ENCODE data around the gene CD300A.
A peak's percentile ranks its signal among the peaks of the same experiment; 100 is the strongest.

The CD300A gene

GRCh38 chr17:74441537-74441936 is 24.9 kb upstream of the CD300A start:
- DNase-seq = no peak

GRCh38 chr17:74442291-74442669 is 24.2 kb upstream of the CD300A start:
- DNase-seq = no peak

GRCh38 chr17:74442670-74443515 is 23.5 kb upstream of the CD300A start:
- DNase-seq = peak; percentile 42 to 62

DNA sequence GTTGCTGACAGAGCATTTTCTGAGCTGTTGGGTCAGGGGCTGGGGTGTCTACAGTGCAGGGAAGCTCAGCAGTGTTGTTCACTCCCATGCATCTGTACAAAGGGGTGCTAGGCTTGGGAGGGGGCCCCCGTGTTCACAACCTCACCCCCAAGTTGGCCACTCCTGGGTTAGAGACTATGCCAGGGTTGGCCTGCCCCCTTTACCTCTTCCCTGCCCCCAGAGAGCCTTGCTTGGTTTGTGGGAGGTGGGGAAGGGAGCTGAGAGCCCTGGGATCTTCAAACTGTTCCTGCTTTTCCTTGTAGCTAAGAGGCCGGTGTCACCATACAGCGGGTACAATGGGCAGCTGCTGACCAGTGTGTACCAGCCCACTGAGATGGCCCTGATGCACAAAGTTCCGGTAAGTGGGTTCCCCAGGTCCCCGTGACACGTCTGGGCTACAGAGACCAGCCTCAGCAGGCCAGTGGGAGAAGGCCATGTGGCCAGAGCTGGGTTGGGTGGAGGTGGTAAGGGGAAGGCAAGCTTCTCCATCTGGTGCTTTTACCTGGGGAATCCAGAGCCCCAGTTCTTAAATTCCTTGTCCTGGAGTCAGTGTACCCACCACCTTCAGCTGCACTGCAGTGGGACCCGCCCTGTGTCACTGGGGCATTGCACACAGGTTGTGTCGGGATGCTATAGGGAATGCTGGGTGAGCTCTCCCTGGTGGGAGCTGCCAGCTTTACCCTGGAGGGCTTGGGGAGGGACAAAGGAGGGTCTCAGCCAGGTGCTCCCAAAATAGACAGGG is 22.7 kb upstream of the CD300A start:
- DNase-seq = no peak

DNA sequence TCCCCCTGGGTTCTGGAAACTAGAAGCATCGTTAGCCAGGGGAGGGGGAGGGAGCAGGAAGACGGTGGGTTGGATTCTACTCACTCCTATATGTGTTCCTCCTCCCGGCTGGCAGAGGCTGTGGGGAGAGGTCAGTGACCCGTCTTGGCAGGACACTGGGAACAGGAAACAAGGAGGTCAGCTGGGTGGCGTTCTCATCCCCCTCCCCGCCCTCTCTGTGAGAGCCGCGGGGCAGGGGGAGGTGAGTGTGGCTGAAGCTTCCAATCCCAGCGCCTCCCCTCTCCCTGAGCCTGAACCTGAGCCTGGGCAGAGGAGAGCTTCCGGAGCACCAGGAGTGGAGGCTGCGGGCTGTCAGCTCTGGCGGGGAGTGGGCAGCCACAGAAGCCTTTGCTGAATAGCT is 22.0 kb upstream of the CD300A start:
- DNase-seq = no peak

GRCh38 chr17:74445158-74445557 is 21.3 kb upstream of the CD300A start:
- DNase-seq = no peak

- peak; percentile 22 to 42 for DNase-seq
These were observed 19.6 kb upstream of the CD300A start for GRCh38 chr17:74446551-74447500.

DNA sequence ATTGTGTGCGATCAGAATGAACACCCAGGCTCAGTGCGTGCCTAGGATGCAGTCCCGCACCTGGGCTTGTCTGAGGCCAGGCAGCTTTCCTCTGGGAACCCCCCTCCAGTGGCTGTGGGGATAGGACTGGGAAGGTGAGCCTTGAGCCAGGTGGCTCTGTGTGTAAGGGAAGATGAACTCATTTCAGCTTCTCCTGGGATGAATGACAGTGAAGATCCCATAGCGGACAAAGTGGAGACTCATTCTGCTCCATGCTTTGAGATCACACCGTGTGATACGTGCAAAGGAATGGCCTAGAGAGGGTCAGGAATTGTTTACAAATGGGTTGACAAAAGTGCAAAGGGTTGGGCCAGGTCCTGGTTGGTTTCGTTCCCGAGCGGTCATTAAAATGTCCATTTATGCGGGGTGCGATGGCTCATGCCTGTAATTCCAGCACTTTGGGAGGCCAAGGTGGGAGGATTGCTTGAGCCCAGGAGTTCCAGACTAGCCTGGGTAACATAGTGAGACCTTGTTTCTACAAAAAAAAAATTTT is 18.7 kb upstream of the CD300A start:
- no peak for DNase-seq

DNA sequence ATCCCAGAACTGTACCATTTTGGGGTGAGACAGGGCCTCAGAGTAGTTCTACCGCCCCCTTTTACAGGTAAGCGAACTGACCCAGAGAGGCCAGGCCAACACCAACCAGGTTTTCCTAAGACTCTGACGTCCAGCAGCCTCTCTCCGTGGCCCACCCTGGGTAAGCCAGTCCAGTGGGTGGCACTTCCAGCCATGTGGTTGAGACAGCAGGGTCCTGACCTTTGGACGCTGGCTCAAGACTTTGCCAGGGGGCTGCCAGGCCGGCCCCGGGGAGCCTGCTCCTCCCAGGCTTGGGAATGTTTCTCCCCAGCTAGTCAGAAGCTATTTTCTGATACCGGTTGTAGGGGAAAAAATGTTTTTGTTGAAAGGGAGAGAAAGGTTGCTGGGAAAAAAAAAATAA is 17.7 kb upstream of the CD300A start:
- no peak for DNase-seq

DNA sequence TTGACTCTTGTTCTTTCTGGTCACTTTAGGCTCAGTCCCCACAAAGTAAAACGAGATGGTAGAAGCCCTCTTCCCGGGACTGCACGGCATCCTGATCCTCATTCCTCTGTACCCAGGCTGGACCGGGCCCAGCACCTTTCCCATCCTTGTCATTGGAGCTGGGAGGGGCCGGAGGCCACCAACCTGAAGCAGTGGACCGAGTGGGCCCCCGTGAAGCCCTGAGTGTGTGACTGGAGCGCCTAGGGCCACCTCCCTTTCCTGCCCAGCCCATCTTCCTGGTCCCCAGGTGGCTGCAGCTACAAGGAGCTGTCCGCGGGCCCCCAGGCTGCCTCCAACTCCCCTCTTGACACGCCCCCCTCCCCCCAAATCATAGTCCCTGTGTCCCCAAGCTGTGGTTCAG is 17.1 kb upstream of the CD300A start:
- no peak for DNase-seq

- no peak for DNase-seq
These were observed 16.7 kb upstream of the CD300A start for GRCh38 chr17:74449773-74450172.

DNA sequence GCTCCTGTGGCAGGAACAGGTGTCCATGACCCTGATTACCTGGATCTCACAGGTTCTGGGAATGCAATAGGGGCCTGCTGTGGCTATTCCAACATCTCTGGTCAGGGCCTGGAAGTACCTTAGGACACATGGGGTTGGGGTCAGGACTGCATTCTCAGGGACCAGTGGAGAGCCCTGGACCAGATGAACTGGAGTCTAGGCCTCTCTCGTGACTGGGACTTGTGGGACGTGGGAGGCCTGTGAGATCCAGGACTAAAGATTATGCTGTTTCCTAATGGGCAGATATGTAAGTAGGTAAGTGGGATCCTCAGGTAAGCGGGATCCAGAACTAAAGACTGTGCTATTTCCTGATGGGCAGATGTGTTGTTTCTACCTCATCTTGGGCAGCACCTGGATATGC is 16.2 kb upstream of the CD300A start:
- DNase-seq = no peak

DNA sequence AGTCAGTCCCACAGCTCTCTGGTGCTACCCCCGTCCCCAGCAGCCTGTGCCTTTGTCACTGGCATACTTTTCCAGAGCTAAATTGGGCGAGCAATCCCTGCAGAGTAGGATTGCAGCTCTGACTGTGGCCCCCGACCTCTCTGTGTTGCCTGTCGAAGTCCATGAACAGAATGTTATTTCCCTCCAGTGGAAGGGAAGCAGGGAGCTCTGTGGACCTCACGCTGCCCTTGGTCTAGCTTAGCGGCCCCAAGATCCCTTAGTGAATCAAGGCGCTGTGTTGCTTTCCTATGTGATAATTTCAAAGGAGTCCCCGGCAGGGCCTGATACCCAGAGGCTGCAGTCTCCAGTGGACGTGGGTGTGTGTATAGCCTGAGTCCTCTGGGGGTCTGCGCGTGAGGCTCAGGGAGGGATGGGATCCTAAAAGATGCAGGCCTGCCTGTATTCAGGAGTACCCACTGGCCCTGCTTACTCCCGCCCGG is 15.5 kb upstream of the CD300A start:
- DNase-seq = no peak

DNA sequence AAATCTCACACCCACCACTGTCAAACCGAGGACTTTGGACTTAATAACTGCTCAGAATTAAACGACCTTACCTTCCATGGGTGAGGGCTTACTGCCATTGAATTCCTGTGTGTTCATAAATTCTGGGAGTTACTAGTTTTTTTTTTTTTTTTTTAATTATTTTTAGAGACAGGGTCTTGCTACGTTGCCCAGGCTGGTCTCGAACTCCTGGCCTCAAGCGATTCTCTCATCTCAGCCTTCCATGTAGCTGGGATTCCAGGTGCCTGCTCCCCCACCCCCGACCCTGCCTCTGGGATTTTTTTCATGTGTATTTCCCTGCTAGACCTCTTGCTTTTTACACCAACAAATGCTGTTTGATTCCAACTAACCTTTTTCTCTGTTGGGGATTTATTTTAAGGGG is 14.9 kb upstream of the CD300A start:
- no peak for DNase-seq

GRCh38 chr17:74452033-74452840 is 14.2 kb upstream of the CD300A start:
- no peak for DNase-seq

DNA sequence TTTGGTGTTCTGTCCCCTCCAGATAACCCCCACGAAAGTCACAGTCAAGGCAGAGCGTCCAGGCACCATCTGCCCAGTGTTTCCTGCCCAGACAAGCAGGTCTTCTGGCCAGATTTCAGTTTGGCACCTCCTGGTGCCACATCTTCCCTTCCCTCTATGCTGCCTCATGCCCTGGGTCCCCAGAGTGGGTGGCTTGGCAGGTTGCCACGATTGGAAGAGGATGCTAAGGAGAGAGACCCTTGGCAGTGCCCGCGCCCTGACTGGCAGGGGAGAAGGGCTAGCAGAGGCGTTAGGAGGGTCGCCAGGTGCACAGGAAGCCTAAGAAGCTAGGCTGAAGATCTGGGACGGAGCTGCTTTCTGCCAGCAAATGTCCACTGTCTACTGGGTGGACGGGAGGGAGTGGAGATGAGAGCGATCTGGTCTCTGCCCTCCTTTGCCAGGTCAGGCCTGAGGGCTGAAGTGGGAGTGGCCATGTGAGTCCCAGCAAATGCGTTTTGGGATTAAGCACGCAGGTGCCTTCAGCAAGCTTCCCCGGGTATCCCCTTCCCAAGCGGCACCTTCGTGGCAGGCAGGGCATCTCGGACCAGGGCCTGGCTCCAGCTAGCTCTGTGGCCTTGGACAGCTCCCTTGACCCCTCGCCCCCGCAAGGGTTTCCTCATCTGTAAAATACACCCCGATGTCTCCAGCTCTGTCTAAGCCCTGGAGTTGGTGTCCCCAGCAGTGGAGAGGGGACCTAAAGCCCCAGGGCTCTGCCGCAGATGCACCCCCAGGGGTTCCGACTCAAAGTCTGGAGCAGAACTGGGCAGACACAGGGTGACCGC is 13.4 kb upstream of the CD300A start:
- DNase-seq = no peak

GRCh38 chr17:74453665-74454196 is 12.7 kb upstream of the CD300A start:
- no peak for DNase-seq

DNA sequence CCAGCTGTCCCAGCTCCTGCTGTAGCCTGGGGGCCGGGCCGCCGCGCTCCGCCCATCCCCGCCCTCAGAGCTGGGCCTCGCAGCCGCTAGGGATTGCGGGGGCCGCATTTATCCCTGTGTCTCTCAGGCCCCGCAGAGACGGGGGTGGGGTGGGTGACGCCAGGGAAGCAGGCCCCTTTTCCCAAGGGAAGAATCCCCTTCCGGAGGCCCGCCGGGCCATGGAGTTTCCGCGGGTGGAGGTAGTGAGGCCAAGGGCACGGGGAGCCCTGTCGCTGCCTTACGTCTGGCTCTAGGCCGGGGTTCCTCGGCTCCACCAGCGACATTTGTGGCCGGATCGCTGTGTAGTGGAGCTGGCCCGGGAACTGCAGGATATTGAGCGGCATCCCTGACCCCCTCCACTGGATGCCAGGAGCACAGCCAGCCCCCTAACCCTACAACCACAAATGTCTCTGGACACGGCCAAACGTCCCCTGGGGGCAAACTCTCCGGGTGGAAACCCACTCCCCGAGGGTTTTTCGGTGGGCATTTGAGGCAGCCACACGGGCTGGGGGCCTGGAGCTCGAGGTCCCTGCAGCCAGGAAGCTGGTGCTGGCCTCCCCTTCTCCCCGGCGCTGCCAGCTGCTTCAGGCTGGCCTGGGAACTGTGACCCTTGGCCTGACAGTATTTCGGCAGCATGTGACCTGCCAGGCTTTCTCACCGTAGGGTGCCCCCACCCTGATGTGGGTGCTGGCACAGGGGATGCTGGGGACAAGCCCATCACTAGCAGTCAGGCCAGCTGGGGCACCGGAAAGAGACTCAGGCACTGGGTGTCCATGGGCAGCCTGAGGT is 12.0 kb upstream of the CD300A start:
- DNase-seq = peak; percentile 76 to 80

- no peak for DNase-seq
These were observed 11.3 kb upstream of the CD300A start for GRCh38 chr17:74455025-74455545.
